Measurements from ENCODE around the gene LSMEM2. TPM values are rescaled to one million over a fixed set of nuclear protein-coding genes. Genes with fewer than 3 reads are reported as not detected.
"Not testable (repeated sequence)": the region's sequence is repeated elsewhere in the genome, so short reads cannot be mapped to it uniquely, and the experiment has no call there.

LSMEM2 gene
- total RNA-seq, 6 donors from 2014 or later = 0.14 to 0.59 TPM; not detected in 4

GRCh38 chr3:50270422-50271224 is 8.3 kb upstream of the LSMEM2 start:
- ATAC-seq (ENCODE audit: low FRiP score in 2 of 2) (no peak), DNase-seq (no peak)
- TF ChIP-seq POLR2A (IDR thresholded peaks at IDR 0.05) (no peak), POLR2AphosphoS5 (IDR thresholded peaks at IDR 0.05) (no peak)
- Histone ChIP-seq H3K4me1 (peaks cover 59 to 90% (median 69%) of the 10 kb centered on the region in 4 donors), H3K27me3 (peaks cover 0 to 12% (median 5%) of the 10 kb centered on the region in 4 donors), H3K4me3 (peak overlapping the region in 2 of 4 donors; percentile 43 to 57), H3K36me3 (peaks cover 0 to 7% (median 3%) of the 10 kb centered on the region in 4 donors), H3K27ac (peak overlapping the region; percentile 1 to 98 (median 92)), H3K9me3 (no peaks in the 10 kb centered on the region)
- 77 to 90% methylated on average over 13 to 19 of the region's 19 CpGs for WGBS, 2 donors

- Histone ChIP-seq H3K9me3 (no peaks in the 10 kb centered on the region), H3K4me3 (no peak overlapping the region), H3K27me3 (peaks cover 0 to 13% (median 5%) of the 10 kb centered on the region in 4 donors), H3K27ac (peak overlapping the region in 3 of 4 donors; percentile 26 to 98 (median 88)), H3K4me1 (peaks cover 52 to 85% (median 61%) of the 10 kb centered on the region in 4 donors), H3K36me3 (peaks cover 0 to 15% (median 7%) of the 10 kb centered on the region in 4 donors)
- DNase-seq (no peak), ATAC-seq (ENCODE audit: low FRiP score in 2 of 2) (no peak)
- 67 to 68% methylated on average over 3 to 10 of the region's 10 CpGs for WGBS, 2 donors
- no peak for TF ChIP-seq EP300 (IDR thresholded peaks at IDR 0.05)
- no peak for TF ChIP-seq POLR2A (IDR thresholded peaks at IDR 0.05)
- TF ChIP-seq CTCF (IDR thresholded peaks at IDR 0.05) = no peak
Measured at GRCh38 chr3:50271314-50271936, 7.5 kb upstream of the LSMEM2 start.

- WGBS, 2 donors = 64% methylated on average over 10 of the region's 10 CpGs
- Histone ChIP-seq H3K4me3 (peak overlapping the region in 1 of 4 donors; percentile 48), H3K4me1 (peaks cover 41 to 74% (median 56%) of the 10 kb centered on the region in 4 donors), H3K27me3 (peaks cover 0 to 13% (median 5%) of the 10 kb centered on the region in 4 donors), H3K36me3 (peaks cover 0 to 23% (median 8%) of the 10 kb centered on the region in 4 donors)
- H3K9me3 ChIP-seq; ATAC-seq (ENCODE audit: low FRiP score in 2 of 2); H3K27ac ChIP-seq; DNase-seq: not testable (repeated sequence)
Measured at GRCh38 chr3:50272538-50272910, 6.4 kb upstream of the LSMEM2 start.

- TF ChIP-seq EP300 (IDR thresholded peaks at IDR 0.05) (no peak), CTCF (IDR thresholded peaks at IDR 0.05) (peak; percentile 98 to 100 (median 100)), POLR2AphosphoS5 (IDR thresholded peaks at IDR 0.05) (peak; percentile 52 to 59), POLR2A (IDR thresholded peaks at IDR 0.05) (peak in 1 of 4 donors; percentile 27)
- DNase-seq (peak; percentile 93 to 97), ATAC-seq (ENCODE audit: low FRiP score in 2 of 2) (peak; percentile 81 to 88)
- H3K36me3 ChIP-seq = peaks cover 0 to 27% (median 8%) of the 10 kb centered on the region in 4 donors
- peaks cover 0 to 13% (median 5%) of the 10 kb centered on the region in 4 donors for H3K27me3 ChIP-seq
- H3K4me1 ChIP-seq = peaks cover 35 to 69% (median 51%) of the 10 kb centered on the region in 4 donors
- 0 to 5% methylated on average over 7 to 57 of the region's 61 CpGs for WGBS, 2 donors
- H3K4me3 ChIP-seq = peak overlapping the region in 3 of 4 donors; percentile 27 to 48 (median 46)
- H3K27ac ChIP-seq = peak overlapping the region in 3 of 4 donors; percentile 60 to 70 (median 65)
- H3K9me3 ChIP-seq = no peaks in the 10 kb centered on the region
Measured at GRCh38 chr3:50272911-50273688, 5.8 kb upstream of the LSMEM2 start.

GRCh38 chr3:50273689-50274065 is 5.2 kb upstream of the LSMEM2 start:
- H3K4me1 ChIP-seq = peaks cover 29 to 63% (median 45%) of the 10 kb centered on the region in 4 donors
- H3K27me3 ChIP-seq = peaks cover 0 to 13% (median 5%) of the 10 kb centered on the region in 4 donors
- 55 to 66% methylated on average over 12 to 31 of the region's 31 CpGs for WGBS, 2 donors
- peak overlapping the region in 3 of 4 donors; percentile 27 to 48 (median 46) for H3K4me3 ChIP-seq
- H3K27ac ChIP-seq = peak overlapping the region in 2 of 4 donors; percentile 60 to 65
- no peak for ATAC-seq (ENCODE audit: low FRiP score in 2 of 2)
- no peak for TF ChIP-seq POLR2A (IDR thresholded peaks at IDR 0.05)
- TF ChIP-seq POLR2AphosphoS5 (IDR thresholded peaks at IDR 0.05) = no peak
- no peak for TF ChIP-seq EP300 (IDR thresholded peaks at IDR 0.05)
- TF ChIP-seq CTCF (IDR thresholded peaks at IDR 0.05) = no peak
- H3K36me3 ChIP-seq = peaks cover 0 to 28% (median 8%) of the 10 kb centered on the region in 4 donors
- DNase-seq = no peak
- no peaks in the 10 kb centered on the region for H3K9me3 ChIP-seq
